Measurements from ENCODE around the gene TEKT2.

Gene TEKT2

DNA sequence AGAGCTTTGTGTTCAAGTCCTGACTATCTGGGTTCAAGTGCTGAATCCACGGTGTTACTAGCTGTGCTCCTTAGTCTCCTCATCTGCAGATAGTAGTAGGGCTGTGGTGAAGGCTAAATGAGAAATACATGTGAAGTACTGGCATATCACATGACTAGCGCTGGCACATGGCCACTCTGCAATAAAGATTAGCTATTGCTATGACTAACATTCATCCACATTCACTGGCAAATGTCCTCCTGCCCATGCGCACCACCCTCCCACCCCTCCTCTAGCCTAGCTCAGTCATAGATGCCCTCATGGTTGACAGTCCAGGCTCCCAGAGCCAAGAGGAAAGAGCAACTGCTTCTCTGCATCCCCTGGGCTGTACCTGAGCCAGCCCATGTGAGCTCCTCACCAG lies 49.6 kb downstream of the TEKT2 start:
- DNase-seq = peak; percentile 96

GRCh38 chr1:36134031-36134430 lies 50.1 kb downstream of the TEKT2 start:
- no peak for DNase-seq

GRCh38 chr1:36134505-36135329 lies 50.8 kb downstream of the TEKT2 start:
- DNase-seq = peak; percentile 80

- no peak for DNase-seq
These were observed 51.4 kb downstream of the TEKT2 start for GRCh38 chr1:36135330-36135667.

DNA sequence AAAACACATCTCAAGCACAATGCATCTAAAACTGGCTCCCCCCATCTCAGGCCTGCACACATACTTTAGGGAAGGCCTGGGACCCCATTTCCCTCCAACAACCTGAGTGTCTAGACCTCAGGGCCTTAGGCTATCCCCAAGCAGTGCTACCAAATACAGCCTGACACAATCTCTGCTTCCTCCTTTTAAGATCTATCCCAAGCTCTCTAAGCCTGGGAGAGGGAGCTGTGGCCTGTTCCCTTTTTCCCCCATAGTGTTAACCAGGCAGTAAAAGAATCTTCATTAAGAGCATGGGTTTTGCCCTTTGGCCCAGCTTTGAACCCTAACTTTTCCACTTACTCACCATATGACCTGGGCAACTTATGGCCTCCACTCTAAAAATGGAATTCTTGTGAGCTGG lies 51.9 kb downstream of the TEKT2 start:
- no peak for DNase-seq

DNA sequence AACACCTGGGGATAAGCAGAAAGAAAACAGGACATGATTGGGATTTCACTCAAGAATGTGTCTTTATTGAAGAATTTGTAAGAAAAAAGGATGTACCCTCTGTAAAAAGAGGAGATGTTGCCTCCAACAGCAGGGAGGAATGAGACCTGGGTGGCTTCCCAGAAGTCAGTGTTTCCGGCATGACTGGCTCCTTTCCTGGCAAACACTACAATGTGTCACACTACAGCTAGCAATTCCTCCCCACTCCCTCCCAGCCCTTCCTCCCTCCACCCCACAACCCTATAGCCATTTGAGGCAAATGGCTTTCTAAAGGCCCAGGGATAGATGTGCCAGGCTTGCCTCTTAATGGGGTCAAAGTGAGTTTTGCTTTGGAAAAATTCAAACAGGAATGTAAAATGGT lies 52.6 kb downstream of the TEKT2 start:
- peak; percentile 93 for DNase-seq

DNA sequence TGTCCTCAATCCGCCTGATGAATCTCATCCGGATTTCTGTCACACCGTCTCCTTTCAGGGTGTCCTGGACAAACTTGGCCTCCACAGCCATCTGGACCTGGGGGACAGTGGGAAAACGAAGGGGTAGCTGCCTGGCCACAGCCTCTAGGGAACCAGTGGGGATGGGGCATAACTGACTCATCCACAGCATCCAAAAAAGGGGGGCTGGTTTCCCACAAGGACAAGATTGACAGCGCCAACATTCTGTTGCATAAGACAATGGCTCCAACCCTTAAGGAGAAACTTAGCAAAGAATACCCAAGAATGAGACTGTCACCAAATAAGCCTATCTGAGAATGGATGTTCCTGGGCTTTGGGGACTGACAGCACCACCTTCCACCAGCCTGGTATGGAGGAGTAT lies 53.3 kb downstream of the TEKT2 start:
- no peak for DNase-seq

GRCh38 chr1:36137776-36138175 lies 53.9 kb downstream of the TEKT2 start:
- DNase-seq = no peak
